SH-SY5Y (cell line): ENCODE data around the gene TSKS.

Experiments
- GATA2 ChIP-seq: IDR thresholded peaks from 2 replicates; pipeline ENCODE4 v1.6.1; 2011; ENCODE audit warnings: mild to moderate bottlenecking, low read depth, low read length
- GATA3 ChIP-seq: IDR thresholded peaks from 2 replicates; pipeline ENCODE4 v1.6.1; 2011; ENCODE audit warnings: low read depth, mild to moderate bottlenecking, low read length, moderate library complexity

TSKS gene

DNA sequence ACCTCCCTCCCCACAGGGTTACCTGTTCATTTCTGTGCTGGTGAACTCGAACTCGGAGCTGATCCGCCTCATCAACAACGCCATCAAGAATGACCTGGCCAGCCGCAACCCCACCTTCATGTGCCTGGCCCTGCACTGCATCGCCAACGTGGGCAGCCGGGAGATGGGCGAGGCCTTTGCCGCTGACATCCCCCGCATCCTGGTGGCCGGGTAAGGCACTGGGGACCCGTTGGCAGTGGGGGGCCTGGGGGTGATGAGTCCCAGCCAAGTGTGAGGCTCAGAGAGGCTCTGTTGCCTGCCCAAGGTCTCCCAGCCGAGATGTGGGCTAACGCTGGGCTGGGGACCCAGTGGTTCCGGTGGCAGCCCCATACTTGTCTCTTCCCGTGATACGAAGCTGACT is 19.4 kb upstream of the TSKS start:
- TF ChIP-seq GATA2 = no peak
- no peak for TF ChIP-seq GATA3

DNA sequence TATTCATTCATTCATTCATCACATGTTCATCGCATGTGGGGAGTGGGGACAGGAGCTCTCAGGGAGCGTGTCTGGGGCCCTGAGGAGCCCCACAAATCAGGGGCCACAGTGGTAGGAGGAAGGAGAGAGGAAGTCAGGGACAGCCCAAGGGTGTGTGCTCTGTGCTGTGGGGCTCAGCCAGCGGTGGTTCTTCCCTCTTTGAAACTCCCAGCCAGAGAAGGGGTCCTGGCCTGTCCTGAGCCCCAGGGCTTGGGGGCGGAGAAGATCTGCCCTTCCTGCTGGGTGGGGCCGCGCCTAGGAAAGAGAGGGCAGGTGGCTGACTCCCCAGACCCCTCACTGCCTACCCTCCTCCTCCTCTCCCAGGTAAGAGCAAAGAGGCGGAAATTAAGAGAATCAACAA is 18.3 kb upstream of the TSKS start:
- TF ChIP-seq GATA2 = no peak
- TF ChIP-seq GATA3 = no peak

DNA sequence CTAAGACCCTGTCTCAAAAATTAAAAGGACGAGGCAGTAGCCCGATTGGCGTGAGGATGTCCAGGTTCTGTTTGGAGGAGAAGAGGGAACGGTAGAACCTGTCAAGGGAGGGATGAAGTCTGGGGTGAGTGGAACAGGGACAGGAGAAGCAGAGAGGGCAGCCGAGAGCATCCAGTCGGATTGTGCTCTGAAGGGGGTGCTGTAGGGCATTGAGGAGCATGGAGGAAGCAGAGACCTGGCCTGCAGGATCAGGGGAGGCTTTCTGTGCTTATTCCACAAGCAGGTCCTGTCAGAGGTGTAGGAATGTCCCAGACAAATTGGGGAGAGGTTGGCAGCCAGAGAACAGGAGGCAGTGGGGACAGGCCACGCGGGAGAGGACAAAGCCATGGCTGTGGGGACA is 17.8 kb upstream of the TSKS start:
- TF ChIP-seq GATA2 = no peak
- TF ChIP-seq GATA3 = no peak

DNA sequence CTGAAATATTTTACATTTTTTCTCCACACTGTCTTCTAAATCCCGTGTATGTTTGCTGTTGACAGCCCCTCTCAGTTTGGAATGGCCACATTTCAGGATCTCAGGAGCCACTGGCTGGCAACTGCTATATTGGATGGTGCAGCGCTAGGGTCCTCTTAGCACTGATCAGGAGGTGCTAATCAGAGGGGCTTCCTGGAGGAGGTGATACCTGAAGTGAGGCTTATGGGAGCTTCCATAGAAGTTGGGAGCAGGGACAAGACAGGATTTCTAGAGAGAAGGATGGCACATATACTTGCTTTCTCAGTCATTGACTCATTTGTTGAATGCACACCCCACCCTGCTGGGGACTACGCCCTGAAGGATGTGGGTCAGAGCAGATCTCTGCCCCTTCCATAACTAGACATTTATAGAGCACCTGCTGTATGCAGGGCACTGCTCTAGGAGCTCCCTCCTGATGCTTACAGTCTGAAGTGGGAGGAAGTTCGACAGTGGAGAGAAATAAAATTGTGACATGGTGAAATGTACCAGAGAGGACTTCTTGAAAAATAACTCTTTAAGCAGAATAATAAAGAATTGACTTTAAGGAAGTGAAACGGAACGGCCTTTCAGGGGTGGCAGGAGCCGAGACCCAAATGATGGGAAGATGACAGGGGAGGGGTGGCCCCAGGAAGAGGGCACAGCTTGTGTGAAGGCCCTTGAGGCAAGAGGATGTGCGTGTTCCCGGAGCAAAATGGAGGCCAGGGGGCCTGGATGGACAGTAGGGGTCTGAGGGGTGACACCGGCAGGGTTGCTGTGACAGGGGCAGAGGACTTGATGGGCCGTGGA is 16.8 kb upstream of the TSKS start:
- TF ChIP-seq GATA2 (no peak), GATA3 (no peak)

DNA sequence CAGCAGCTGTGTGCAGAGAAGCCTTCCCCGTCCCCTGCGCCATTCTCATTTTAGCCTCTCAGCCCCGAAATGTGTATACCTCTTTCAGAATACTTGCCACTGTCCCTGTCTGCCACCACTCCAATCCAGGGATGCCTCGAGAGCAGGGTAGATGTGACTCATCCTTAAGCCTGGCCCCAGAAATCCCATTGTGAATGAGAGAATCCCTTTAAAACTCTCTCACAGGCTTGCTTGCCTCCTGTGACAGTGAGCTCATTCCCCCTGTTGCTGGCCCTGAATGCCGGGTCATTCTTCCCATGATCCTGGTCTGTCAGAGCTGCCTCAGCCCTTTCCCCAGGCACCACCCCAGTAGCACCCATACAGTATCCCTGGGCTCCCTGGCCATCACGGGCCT is 13.3 kb upstream of the TSKS start:
- TF ChIP-seq GATA3 (no peak), GATA2 (no peak)

DNA sequence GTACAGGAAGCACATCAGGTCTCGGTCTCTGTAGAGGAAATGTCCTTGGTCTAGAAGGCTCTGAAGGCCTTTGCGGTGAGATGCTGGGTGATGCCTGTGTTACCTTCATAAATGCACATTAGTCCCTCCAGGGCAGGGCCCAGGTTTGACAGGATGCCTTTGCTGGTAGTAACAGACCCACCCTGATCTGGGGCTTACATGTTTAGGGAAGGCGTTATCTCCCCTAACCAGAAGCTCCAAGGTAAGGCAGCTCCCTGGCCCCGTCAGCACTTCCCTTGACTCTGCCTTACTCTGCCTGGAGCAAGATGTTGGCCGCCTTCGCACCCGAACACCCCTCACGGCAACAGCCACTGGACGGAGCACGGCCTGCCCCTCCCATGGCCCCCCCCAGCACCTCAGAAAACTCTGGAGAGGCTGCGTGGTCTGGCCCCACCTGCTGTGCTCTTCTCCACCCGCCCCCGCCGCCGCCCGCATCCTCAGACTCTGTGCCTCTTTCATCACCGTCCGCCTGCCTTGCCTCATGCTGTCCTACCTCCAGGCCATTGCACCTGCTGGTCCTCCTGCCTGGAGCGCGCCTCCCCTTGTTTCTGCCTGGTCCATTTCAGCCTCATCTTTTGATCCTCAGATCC is 12.8 kb upstream of the TSKS start:
- no peak for TF ChIP-seq GATA2

DNA sequence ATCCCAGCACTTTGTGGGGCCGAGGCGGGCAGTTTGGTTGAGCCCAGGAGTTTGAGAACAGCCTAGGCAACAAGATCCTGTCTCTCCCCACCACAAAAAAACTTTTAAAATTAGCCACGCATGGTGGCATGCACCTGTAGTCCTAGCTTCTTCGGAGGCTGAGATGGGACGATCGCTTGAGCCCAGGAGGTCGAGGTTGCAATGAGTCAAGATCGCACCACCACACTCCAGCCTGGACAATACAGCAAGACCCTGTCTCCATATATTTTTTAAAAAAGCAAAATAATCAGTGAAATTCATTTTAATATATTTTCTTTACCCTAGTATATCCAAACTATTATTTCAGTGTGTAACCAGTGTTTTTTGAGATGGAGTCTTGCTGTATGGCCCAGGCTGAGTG is 11.9 kb upstream of the TSKS start:
- no peak for TF ChIP-seq GATA2
- TF ChIP-seq GATA3 = no peak

DNA sequence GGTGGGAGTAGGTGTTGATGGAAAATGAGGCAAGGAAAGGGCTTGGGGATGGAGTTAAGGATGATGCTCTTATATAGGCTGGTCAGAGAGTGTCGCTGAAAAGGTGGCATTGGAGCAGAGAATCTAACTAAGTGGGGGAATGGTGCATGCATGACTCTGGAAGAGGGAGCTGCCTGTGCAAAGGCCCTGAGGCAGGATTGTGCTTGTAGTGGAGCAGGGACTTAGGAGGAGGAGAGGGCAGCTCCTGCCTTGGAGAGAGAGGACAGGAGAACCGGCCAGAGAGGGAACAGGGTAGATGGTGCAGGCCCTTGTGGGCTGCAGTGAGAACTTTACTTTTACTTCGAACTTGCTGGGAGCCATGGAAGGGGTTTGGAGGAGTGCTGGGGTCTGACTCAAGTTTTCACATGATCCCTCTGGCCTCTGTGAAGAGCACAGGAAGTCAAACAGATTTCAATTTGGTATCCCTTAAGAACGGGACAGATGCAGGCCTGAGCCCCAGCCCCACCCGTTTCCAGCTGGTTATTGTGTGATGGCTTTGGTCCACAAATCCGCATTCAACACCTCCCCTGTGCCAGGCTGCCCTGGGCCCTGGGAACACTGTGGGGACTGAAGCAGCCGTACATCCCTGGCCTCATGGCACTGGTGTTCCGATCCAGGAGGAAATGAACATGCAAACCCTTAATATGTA is 10.7 kb upstream of the TSKS start:
- no peak for TF ChIP-seq GATA3
- no peak for TF ChIP-seq GATA2

DNA sequence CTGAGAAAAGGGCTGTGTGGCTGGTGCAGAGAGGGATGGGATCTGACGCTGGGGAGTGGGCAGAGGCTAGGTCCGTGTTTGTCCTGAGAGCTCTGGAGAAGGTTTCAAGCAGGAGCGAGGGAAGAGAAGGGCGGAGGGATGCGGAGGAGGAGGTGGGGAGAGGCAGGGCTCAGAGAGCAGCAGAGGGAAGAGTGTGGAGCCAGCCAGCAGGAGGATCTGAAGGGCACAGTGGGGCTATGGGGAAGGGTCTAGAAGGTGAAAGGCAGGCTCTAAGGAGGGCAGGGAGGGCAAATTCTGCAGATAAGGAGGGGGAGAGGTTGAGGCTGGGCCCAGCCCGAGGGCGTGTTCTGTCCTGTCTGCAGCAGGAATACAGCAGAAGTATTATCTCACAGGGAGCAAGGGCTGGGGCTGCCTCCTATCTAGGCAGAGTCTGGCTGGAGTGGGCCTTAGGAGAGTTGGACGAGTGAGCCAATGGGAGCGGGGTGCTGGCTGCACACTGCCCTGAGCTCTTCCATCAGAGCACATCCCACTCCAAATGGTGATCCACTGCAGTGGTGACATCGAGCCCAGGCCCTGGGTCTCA is 9.8 kb upstream of the TSKS start:
- TF ChIP-seq GATA3 (no peak), GATA2 (no peak)

DNA sequence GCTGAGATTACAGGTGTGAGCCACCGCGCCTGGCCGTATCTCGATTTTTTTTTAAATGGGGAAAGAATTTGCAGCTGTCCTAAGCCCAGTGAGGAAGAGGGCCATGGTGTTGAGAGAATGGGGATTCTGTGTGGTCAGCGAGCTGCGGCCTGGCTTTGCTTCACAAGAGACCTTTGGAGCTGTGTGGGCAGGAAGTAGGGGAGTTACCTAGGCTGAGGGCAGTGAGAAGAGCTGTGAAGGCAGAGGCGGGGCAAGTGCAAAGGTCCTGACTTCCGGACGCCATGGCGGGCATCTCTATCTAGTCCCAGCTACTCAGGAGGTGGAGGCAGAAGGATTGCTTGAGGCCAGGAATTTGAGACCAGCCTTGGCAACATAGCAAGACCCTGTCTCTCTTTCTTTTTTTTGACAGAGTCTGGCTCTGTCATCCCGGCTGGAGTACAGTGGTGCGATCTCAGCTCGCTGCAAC is 8.6 kb upstream of the TSKS start:
- TF ChIP-seq GATA2 (no peak), GATA3 (no peak)

DNA sequence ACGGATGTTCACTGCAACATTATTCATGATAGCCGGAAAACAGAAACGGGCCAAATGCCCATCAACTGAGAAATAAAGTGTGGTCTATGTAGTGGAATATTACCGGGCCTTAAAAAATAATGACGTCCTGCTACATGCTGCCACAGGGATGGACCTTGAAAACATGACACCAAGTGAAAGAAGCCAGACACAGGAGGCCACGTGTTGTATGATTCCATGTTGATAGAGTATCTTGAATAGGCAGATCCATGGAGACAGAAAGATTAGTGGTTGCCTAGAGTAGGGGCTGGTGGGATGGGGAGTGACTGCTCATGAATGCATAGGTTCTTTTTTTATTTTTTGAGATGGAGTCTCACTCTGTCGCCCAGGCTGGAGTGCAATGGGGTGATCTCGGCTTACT is 7.4 kb upstream of the TSKS start:
- TF ChIP-seq GATA3 (no peak), GATA2 (no peak)

DNA sequence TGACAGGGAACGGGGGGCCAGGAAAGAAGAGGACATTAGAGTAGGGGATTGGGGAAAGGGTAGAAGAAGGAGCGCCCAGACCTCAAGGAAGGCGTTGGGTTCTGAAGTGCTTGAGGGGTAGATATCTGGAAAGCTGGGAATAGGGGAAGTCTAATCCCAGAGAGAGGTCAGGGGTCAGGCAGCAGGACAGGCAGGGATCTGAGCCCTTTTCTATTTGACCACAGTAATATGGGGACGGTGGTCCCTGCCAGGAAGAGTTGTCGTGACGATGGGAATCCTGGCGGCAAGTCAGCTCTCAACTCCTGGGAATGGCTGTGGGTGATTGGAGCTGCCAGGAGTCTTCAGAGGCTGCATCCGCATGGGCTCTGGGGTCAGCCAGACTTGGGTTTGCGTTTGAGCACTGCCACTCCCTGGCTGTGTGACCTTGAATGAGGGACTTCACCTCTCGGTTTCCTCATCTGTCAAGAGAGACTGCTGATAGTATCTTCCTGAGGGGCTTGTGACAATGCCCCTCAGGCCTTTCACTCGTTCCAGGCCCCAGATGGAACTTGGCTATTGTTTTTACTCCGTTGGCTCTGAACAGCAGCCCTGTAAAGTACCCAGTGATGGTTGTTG is 5.0 kb upstream of the TSKS start:
- no peak for TF ChIP-seq GATA2
- no peak for TF ChIP-seq GATA3

DNA sequence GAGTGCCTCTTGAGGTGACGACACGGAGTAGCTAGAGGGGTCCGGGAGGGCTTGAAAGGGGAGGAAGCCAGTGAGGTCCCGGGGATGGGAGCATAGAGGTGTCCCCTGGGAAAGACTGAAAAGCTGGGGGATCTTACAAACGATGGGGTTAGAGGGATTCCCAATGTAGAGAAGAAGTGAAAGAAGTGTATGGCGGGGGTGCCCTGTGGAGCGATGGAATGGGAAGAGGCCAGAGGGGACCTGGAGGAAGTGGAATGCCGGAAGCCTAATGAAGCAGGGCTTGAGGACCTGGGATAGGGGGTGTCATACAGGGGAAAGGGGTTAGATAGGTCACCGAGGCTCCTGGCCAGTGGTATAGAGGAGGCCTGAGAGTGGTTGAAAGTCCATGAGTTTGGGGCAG is 4.3 kb upstream of the TSKS start:
- TF ChIP-seq GATA2 = no peak
- no peak for TF ChIP-seq GATA3

DNA sequence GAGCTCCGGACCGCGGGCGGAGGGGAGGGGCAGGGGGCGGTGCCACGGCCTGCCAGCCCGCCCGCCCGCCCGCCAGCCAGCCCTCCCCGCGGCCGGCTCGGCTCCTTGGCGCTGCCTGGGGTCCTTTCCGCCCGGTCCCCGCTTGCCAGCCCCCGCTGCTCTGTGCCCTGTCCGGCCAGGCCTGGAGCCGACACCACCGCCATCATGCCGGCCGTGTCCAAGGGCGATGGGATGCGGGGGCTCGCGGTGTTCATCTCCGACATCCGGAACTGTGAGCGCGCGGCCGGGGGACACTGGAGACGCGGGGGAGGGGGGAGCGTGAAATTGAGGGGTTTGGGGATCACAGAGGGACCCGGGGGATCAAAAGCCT is 3.8 kb upstream of the TSKS start, which contains the start of gene AP2A1:
AP2A1 (plus strand) TSS at position 72 of the 370 bp plus-strand sequence; CDS start at position 205, 133 bp downstream.
- TF ChIP-seq GATA2 (no peak), GATA3 (no peak)
